ENCODE data around the gene GOLGA6L4. TPM values are rescaled to one million over a fixed set of nuclear protein-coding genes. Genes with fewer than 3 reads are reported as not detected.
"Not testable (repeated sequence)": the region's sequence is repeated elsewhere in the genome, so short reads cannot be mapped to it uniquely, and the experiment has no call there.

Gene GOLGA6L4
- total and polyA plus RNA-seq, 2 of the 4 experiments (the other 2 are of a cell fraction): 0.54 to 2.1 TPM

- H2AFZ ChIP-seq (replicated peaks; ENCODE audit: low read length, poor library complexity); H2AK5ac ChIP-seq (ENCODE audit: low read depth, low read length); H3K4me1 ChIP-seq (ENCODE audit: control insufficient read depth, insufficient read depth, low read length); H3K4ac ChIP-seq (ENCODE audit: low read depth, low read length); H3K18ac ChIP-seq (ENCODE audit: low read depth, low read length); POLR2A ChIA-PET (ENCODE audit: unreplicated experiment); H3K36me3 ChIP-seq (ENCODE audit: control insufficient read depth, insufficient read depth, low read length); H4K91ac ChIP-seq (ENCODE audit: insufficient read depth, low read depth, low read length); H3K4me3 ChIP-seq (ENCODE audit: insufficient read depth, low read depth, low read length); intact Hi-C loops (cut with micrococcal nuclease); H2AK9ac ChIP-seq (replicated peaks; ENCODE audit: low read depth, low read length, poor library complexity); H4K8ac ChIP-seq (ENCODE audit: low read depth in 2 of 2, low read length in 2 of 2); dilution Hi-C loops (cut with HindIII; ENCODE audit: low sequenced_read_pairs, unreplicated experiment); H4K20me1 ChIP-seq (ENCODE audit: insufficient read depth, low read length); H3K56ac ChIP-seq (ENCODE audit: extremely low read depth, insufficient read depth, low read length); in situ Hi-C loops (cut with MboI; ENCODE audit: low sequenced_read_pairs); H3K9me1 ChIP-seq (ENCODE audit: insufficient read depth, low read length); H3K14ac ChIP-seq (replicated peaks; ENCODE audit: low read depth, low read length); H2BK5ac ChIP-seq (ENCODE audit: low read depth, low read length, poor library complexity, severe bottlenecking); H3K4me2 ChIP-seq (ENCODE audit: low read depth, low read length); H3K27ac ChIP-seq (ENCODE audit: insufficient read depth, low read length); H3K27me3 ChIP-seq (ENCODE audit: control insufficient read depth, insufficient read depth, low read length); H2BK120ac ChIP-seq (ENCODE audit: low read depth, low read length); H2BK20ac ChIP-seq (ENCODE audit: low read depth, low read length); H4K5ac ChIP-seq (ENCODE audit: low read depth, low read length); H3K9ac ChIP-seq (ENCODE audit: low read depth, low read length); H3K79me1 ChIP-seq (ENCODE audit: low read depth in 1 of 2, low read length in 2 of 2); BruUV-seq (replicated peaks); DNase-seq; H3K23ac ChIP-seq (ENCODE audit: low read depth, low read length); CTCF ChIA-PET; H3K9me3 ChIP-seq (ENCODE audit: control insufficient read depth, insufficient read depth, low read length); H2BK15ac ChIP-seq (ENCODE audit: low read depth, low read length): not testable (repeated sequence)
- WGBS, 2 experiments (ENCODE audit: extremely low coverage in 2 of 2, insufficient read length in 1 of 2): no CpG with 5 or more reads among the region's 8 CpGs
- ATAC-seq (ENCODE audit: low read depth): peak; percentile 98
Observed at GRCh38 chr15:84195603-84196002, 40.0 kb upstream of the GOLGA6L4 start.

GRCh38 chr15:84196530-84197188, 38.9 kb upstream of the GOLGA6L4 start:
- ATAC-seq (ENCODE audit: low read depth); H2BK5ac ChIP-seq (ENCODE audit: low read depth, low read length, poor library complexity, severe bottlenecking); H3K23ac ChIP-seq (ENCODE audit: low read depth, low read length); H3K27me3 ChIP-seq (ENCODE audit: control insufficient read depth, insufficient read depth, low read length); BruUV-seq (replicated peaks); H2BK120ac ChIP-seq (ENCODE audit: low read depth, low read length); H3K9me3 ChIP-seq (ENCODE audit: control insufficient read depth, insufficient read depth, low read length); H4K91ac ChIP-seq (ENCODE audit: insufficient read depth, low read depth, low read length); H4K5ac ChIP-seq (ENCODE audit: low read depth, low read length); H2AFZ ChIP-seq (replicated peaks; ENCODE audit: low read length, poor library complexity); H2BK20ac ChIP-seq (ENCODE audit: low read depth, low read length); DNase-seq; H2AK9ac ChIP-seq (replicated peaks; ENCODE audit: low read depth, low read length, poor library complexity); H3K36me3 ChIP-seq (ENCODE audit: control insufficient read depth, insufficient read depth, low read length); H3K56ac ChIP-seq (ENCODE audit: extremely low read depth, insufficient read depth, low read length); H3K4me2 ChIP-seq (ENCODE audit: low read depth, low read length); intact Hi-C loops (cut with micrococcal nuclease); H3K27ac ChIP-seq (ENCODE audit: insufficient read depth, low read length); H3K4me1 ChIP-seq (ENCODE audit: control insufficient read depth, insufficient read depth, low read length); H3K18ac ChIP-seq (ENCODE audit: low read depth, low read length); H3K14ac ChIP-seq (replicated peaks; ENCODE audit: low read depth, low read length); H3K9ac ChIP-seq (ENCODE audit: low read depth, low read length); CTCF ChIA-PET; H3K4ac ChIP-seq (ENCODE audit: low read depth, low read length); H2BK15ac ChIP-seq (ENCODE audit: low read depth, low read length); in situ Hi-C loops (cut with MboI; ENCODE audit: low sequenced_read_pairs); dilution Hi-C loops (cut with HindIII; ENCODE audit: low sequenced_read_pairs, unreplicated experiment); POLR2A ChIA-PET (ENCODE audit: unreplicated experiment); H3K9me1 ChIP-seq (ENCODE audit: insufficient read depth, low read length); H4K20me1 ChIP-seq (ENCODE audit: insufficient read depth, low read length); H2AK5ac ChIP-seq (ENCODE audit: low read depth, low read length); H3K4me3 ChIP-seq (ENCODE audit: insufficient read depth, low read depth, low read length); H4K8ac ChIP-seq (ENCODE audit: low read depth in 2 of 2, low read length in 2 of 2); H3K79me1 ChIP-seq (ENCODE audit: low read depth in 1 of 2, low read length in 2 of 2): not testable (repeated sequence)
- no CpG with 5 or more reads among the region's 14 CpGs for WGBS, 2 experiments (ENCODE audit: extremely low coverage in 2 of 2, insufficient read length in 1 of 2)
